ENCODE data around the gene STARD3.

STARD3 gene

GRCh38 chr17:39639566-39640458, 2.9 kb downstream of the STARD3 start:
- no peak for DNase-seq

GRCh38 chr17:39640591-39641031, 3.7 kb downstream of the STARD3 start:
- DNase-seq, result no peak

GRCh38 chr17:39641097-39641496, 4.2 kb downstream of the STARD3 start:
- DNase-seq, result no peak

- DNase-seq, result no peak
Measured at GRCh38 chr17:39641883-39642282, 4.9 kb downstream of the STARD3 start.

- DNase-seq, result no peak
Measured at GRCh38 chr17:39642291-39643074, 5.5 kb downstream of the STARD3 start.

GRCh38 chr17:39643271-39643670, 6.3 kb downstream of the STARD3 start:
- no peak for DNase-seq

GRCh38 chr17:39647256-39647655, 10.3 kb downstream of the STARD3 start:
- DNase-seq, result no peak

GRCh38 chr17:39648616-39649366, 11.8 kb downstream of the STARD3 start:
- DNase-seq, result no peak

GRCh38 chr17:39650121-39650579, 13.2 kb downstream of the STARD3 start:
- no peak for DNase-seq

- DNase-seq, result no peak
Measured at GRCh38 chr17:39651923-39652586, 15.1 kb downstream of the STARD3 start.

GRCh38 chr17:39652587-39653315, 15.8 kb downstream of the STARD3 start:
- no peak for DNase-seq

GRCh38 chr17:39653316-39653661, 16.3 kb downstream of the STARD3 start:
- DNase-seq, result no peak

GRCh38 chr17:39653662-39654331, 16.9 kb downstream of the STARD3 start:
- no peak for DNase-seq

- no peak for DNase-seq
Measured at GRCh38 chr17:39655105-39655504, 18.2 kb downstream of the STARD3 start.

- no peak for DNase-seq
Measured at GRCh38 chr17:39658346-39658745, 21.4 kb downstream of the STARD3 start.

GRCh38 chr17:39658760-39659159, 21.8 kb downstream of the STARD3 start:
- no peak for DNase-seq

GRCh38 chr17:39659279-39660010, 22.5 kb downstream of the STARD3 start:
- no peak for DNase-seq

GRCh38 chr17:39660011-39660360, 23.0 kb downstream of the STARD3 start:
- no peak for DNase-seq

GRCh38 chr17:39660397-39661385, 23.7 kb downstream of the STARD3 start:
- no peak for DNase-seq

All from HCEC 1CT (cell line).